H1 (cell line): ENCODE data around the gene MCM8. TPM values are rescaled to one million over a fixed set of nuclear protein-coding genes. Genes with fewer than 3 reads are reported as not detected.

Experiments used
- CTCF ChIA-PET: fragments of 300-600 bp; sonication (Branson Sonifier 250); formaldehyde crosslinking; loops from one replicate; lab custom pipeline; 2021; ENCODE audit not compliant: partially characterized antibody; lab: Charles Lee
- POLR2A ChIA-PET: fragments of 300-600 bp; sonication (Branson Sonifier 250); formaldehyde crosslinking; loops from one replicate; lab custom pipeline; 2021; ENCODE audit warnings: inconsistent platforms; ENCODE audit not compliant: partially characterized antibody; lab: Charles Lee
- DNase-seq, 2 experiments: peaks; one replicate each; pipeline versions ENCODE4 v3.0.0 to v3.0.0-alpha.2; 2010 to 2022; ENCODE audit warnings: low spot score in 2 of 2, low read depth in 1 of 2, mixed read lengths in 1 of 2
- FAIRE-seq: peaks from 2 replicates; lab custom pipeline; 2011; peaks lifted over from hg19 to GRCh38; lab: Jason Lieb, UNC
- H2AFZ ChIP-seq: 2 replicates; pipeline ENCODE4 v1.8.1; 2012; ENCODE audit warnings: low read length, inconsistent platforms
- H2AK5ac ChIP-seq: 2 replicates; pipeline ENCODE4 v1.6.1; 2013; ENCODE audit warnings: low read depth, low read length
- H2BK120ac ChIP-seq: replicated peaks from 2 replicates; pipeline ENCODE3; 2013; ENCODE audit warnings: low read depth, low read length, inconsistent platforms
- H2BK12ac ChIP-seq: 2 replicates; pipeline ENCODE4 v1.6.1; 2013; ENCODE audit warnings: low read depth, low read length
- H2BK15ac ChIP-seq: 2 replicates; pipeline ENCODE4 v1.6.1; 2013; ENCODE audit warnings: low read length
- H2BK20ac ChIP-seq: 2 replicates; pipeline ENCODE4 v1.6.1; 2013; ENCODE audit warnings: low read length
- H2BK5ac ChIP-seq: 2 replicates; pipeline ENCODE4 v1.6.1; 2013; ENCODE audit warnings: low read depth, low read length
- H3K14ac ChIP-seq: 2 replicates; pipeline ENCODE4 v1.6.1; 2013; ENCODE audit warnings: inconsistent platforms; ENCODE audit not compliant: insufficient read length
- H3K18ac ChIP-seq: 2 replicates; pipeline ENCODE4 v1.6.1; 2013; ENCODE audit warnings: low read length; ENCODE audit errors: extremely low read depth
- H3K23ac ChIP-seq: 2 replicates; pipeline ENCODE4 v1.6.1; 2013; ENCODE audit warnings: inconsistent platforms; ENCODE audit not compliant: insufficient read length
- H3K23me2 ChIP-seq: 2 replicates; pipeline ENCODE4 v1.6.1; 2013; ENCODE audit warnings: low read depth, low read length
- H3K27ac ChIP-seq: 2 replicates; pipeline ENCODE4 v1.6.1; 2011; ENCODE audit warnings: low read depth, low read length, inconsistent platforms
- H3K27me3 ChIP-seq, 4 experiments: replicated peaks in 1 of 4; 1 replicate in 1 of 4; 2 replicates in 3 of 4; pipeline versions ENCODE4 v1.6.1 to v1.8.1; 2011 to 2013; ENCODE audit warnings: low read length in 3 of 4, mild to moderate bottlenecking in 3 of 4, inconsistent platforms in 2 of 4, mixed read lengths in 2 of 4, moderate library complexity in 1 of 4; ENCODE audit not compliant: control insufficient read depth in 3 of 4, insufficient read depth in 3 of 4; ENCODE audit errors: extremely low read depth in 1 of 4
- H3K36me3 ChIP-seq, 4 experiments: 2 replicates each; pipeline versions ENCODE4 v1.6.1 to v1.8.1; 2011 to 2013; ENCODE audit warnings: mild to moderate bottlenecking in 4 of 4, low read length in 3 of 4, moderate library complexity in 2 of 4, control low read depth in 1 of 4, inconsistent platforms in 1 of 4; ENCODE audit not compliant: insufficient read depth in 4 of 4, control insufficient read depth in 2 of 4
- H3K4ac ChIP-seq: replicated peaks from 2 replicates; pipeline ENCODE3; 2013; ENCODE audit warnings: low read length, low read depth, mixed read lengths, inconsistent platforms; ENCODE audit not compliant: insufficient read length
- H3K4me1 ChIP-seq, 4 experiments: replicated peaks in 1 of 4; 1 replicate in 1 of 4; 2 replicates in 3 of 4; pipeline versions ENCODE4 v1.6.1 to v1.8.1; 2011 to 2013; ENCODE audit warnings: low read length in 3 of 4, inconsistent platforms in 2 of 4, mixed read lengths in 1 of 4; ENCODE audit not compliant: insufficient read depth in 4 of 4, control insufficient read depth in 3 of 4
- H3K4me2 ChIP-seq, 2 experiments: 2 replicates each; pipeline versions ENCODE4 v1.6.1 to v1.8.1; 2011 to 2013; ENCODE audit warnings: low read depth in 2 of 2, low read length in 2 of 2, control low read depth in 1 of 2, inconsistent platforms in 1 of 2, mild to moderate bottlenecking in 1 of 2; ENCODE audit not compliant: insufficient read depth in 1 of 2
- H3K4me3 ChIP-seq, 4 experiments: fragments of 200-600, 300-600 bp in 1 of 4; sonication (generic), shearing (Covaris generic), sonication (Bioruptor Twin) in 1 of 4; 2 replicates each; pipeline versions ENCODE4 v1.5.1 to v1.8.1; 2011 to 2016; ENCODE audit warnings: low read length in 4 of 4, low read depth in 3 of 4, control low read depth in 2 of 4, inconsistent platforms in 2 of 4, mild to moderate bottlenecking in 2 of 4, mixed read lengths in 1 of 4, moderate library complexity in 1 of 4; ENCODE audit not compliant: insufficient read depth in 2 of 4; ENCODE audit errors: extremely low read depth in 1 of 4
- H3K56ac ChIP-seq: replicated peaks from 2 replicates; pipeline ENCODE3; 2013; ENCODE audit warnings: low read depth, mild to moderate bottlenecking, mixed read lengths, low read length, inconsistent platforms; ENCODE audit not compliant: insufficient read length
- H3K79me1 ChIP-seq: 2 replicates; pipeline ENCODE4 v1.6.1; 2013; ENCODE audit warnings: low read depth, low read length, control low read depth
- H3K79me2 ChIP-seq, 2 experiments: 2 replicates each; pipeline versions ENCODE4 v1.6.1 to v1.8.1; 2012 to 2013; ENCODE audit warnings: low read length in 2 of 2, mild to moderate bottlenecking in 2 of 2, inconsistent platforms in 1 of 2; ENCODE audit not compliant: insufficient read depth in 2 of 2, control insufficient read depth in 1 of 2
- H3K9ac ChIP-seq, 4 experiments: replicated peaks in 1 of 4; 1 replicate in 1 of 4; 2 replicates in 3 of 4; pipeline versions ENCODE4 v1.6.1 to v1.8.1; 2011 to 2013; ENCODE audit warnings: low read depth in 3 of 4, low read length in 3 of 4, control low read depth in 2 of 4, mild to moderate bottlenecking in 2 of 4, moderate library complexity in 2 of 4, inconsistent platforms in 1 of 4; ENCODE audit errors: extremely low read depth in 1 of 4
- H3K9me3 ChIP-seq, 2 experiments: 2 replicates each; pipeline versions ENCODE4 v1.6.1 to v1.8.1; 2012 to 2013; ENCODE audit warnings: mild to moderate bottlenecking in 2 of 2, moderate library complexity in 2 of 2, control low read depth in 1 of 2, inconsistent platforms in 1 of 2, low read depth in 1 of 2, low read length in 1 of 2, mixed read lengths in 1 of 2; ENCODE audit not compliant: insufficient read depth in 2 of 2
- H4K20me1 ChIP-seq, 2 experiments: replicated peaks in 1 of 2; 2 replicates each; pipeline versions ENCODE3 to v1.8.1; 2011 to 2013; ENCODE audit warnings: inconsistent platforms in 2 of 2, low read length in 2 of 2, mild to moderate bottlenecking in 1 of 2; ENCODE audit not compliant: insufficient read depth in 2 of 2, control insufficient read depth in 1 of 2
- H4K5ac ChIP-seq: 2 replicates; pipeline ENCODE4 v1.6.1; 2013; ENCODE audit warnings: low read length, low read depth, mixed read lengths, inconsistent platforms; ENCODE audit not compliant: insufficient read length
- H4K8ac ChIP-seq: 2 replicates; pipeline ENCODE4 v1.8.0; 2013; ENCODE audit warnings: mild to moderate bottlenecking, moderate library complexity, low read length, inconsistent platforms; ENCODE audit not compliant: insufficient read depth; ENCODE audit errors: extremely low read depth
- H4K91ac ChIP-seq: replicated peaks from 2 replicates; pipeline ENCODE3; 2013; ENCODE audit warnings: low read length, mixed read lengths, inconsistent platforms; ENCODE audit not compliant: insufficient read length
- FOSL1 ChIP-seq: IDR thresholded peaks from 2 replicates; pipeline ENCODE4 v1.6.1; 2011; ENCODE audit warnings: mild to moderate bottlenecking, low read depth, low read length, moderate library complexity; ENCODE audit not compliant: insufficient read depth
- SUZ12 ChIP-seq: fragments of 200-600 bp; sonication (generic); IDR thresholded peaks from 2 replicates; pipeline ENCODE4 v1.6.1; 2012; ENCODE audit warnings: mild to moderate bottlenecking, inconsistent platforms, low read length, moderate library complexity, mixed read lengths
- TAF1 ChIP-seq: IDR thresholded peaks from 2 replicates; pipeline ENCODE4 v1.6.1; 2011; ENCODE audit warnings: mild to moderate bottlenecking, low read depth, low read length
- TBP ChIP-seq: IDR thresholded peaks from 2 replicates; pipeline ENCODE4 v1.6.1; 2011; ENCODE audit warnings: low read depth, low read length, improper control_type of control experiment
- WGBS, 2 experiments: shearing (Covaris generic) in 1 of 2; methylation state at CpG; one replicate each; pipeline versions ENCODE4 v1.1.6 to v1.1.7; 2013 to 2015; ENCODE audit warnings: low lambda C conversion rate in 2 of 2, mixed read lengths in 2 of 2, inconsistent platforms in 1 of 2, low coverage in 1 of 2, missing lambda C conversion rate in 1 of 2; ENCODE audit not compliant: insufficient replicate concordance in 2 of 2, insufficient coverage in 1 of 2, insufficient read length in 1 of 2; ENCODE audit errors: extremely low coverage in 1 of 2, missing lambda C conversion rate in 1 of 2; 5-methylcytosine and 5-hydroxymethylcytosine counted together
- polyA plus RNA-seq, 7 experiments: library from polyadenylated mRNA; depleted of rRNA in 3 of 7; stranded (reverse) in 5 of 7; unstranded in 2 of 7; fragments of >200 nt in 5 of 7; fragments of 200-250 nt in 2 of 7; gene quantifications; 1 replicate in 5 of 7; 2 replicates in 1 of 7; 4 replicates in 1 of 7; pipeline versions ENCODE4 v1.2.1 to v1.2.3, GENCODE V29; 2011 to 2013; ENCODE audit warnings: missing spikeins in 2 of 7, mixed read lengths in 2 of 7
- total RNA-seq: library from RNA; stranded (reverse); fragmentation: NEBNext Ultra II Directional; extraction: Animal tissue kit (Norgen Biotek cat#: 25700); gene quantifications from 2 replicates; pipeline ENCODE4 v1.2.1, GENCODE V29; 2021

MCM8 gene
- total and polyA plus RNA-seq, 2 of the 8 experiments (the other 6 are each of a cell fraction or from before 2014, with no cell fraction given) = 7.1 to 31.9 TPM

- Histone ChIP-seq H3K18ac (no peak overlapping the region), H3K56ac (no peak overlapping the region), H4K91ac (no peak overlapping the region), H3K36me3 (peaks cover 10 to 36% (median 27%) of the 10 kb centered on the region in 4 experiments), H4K20me1 (peaks cover 5 to 14% of the 10 kb centered on the region in 2 experiments), H4K5ac (no peak overlapping the region), H3K4ac (no peak overlapping the region), H3K23me2 (no peaks in the 10 kb centered on the region), H3K79me1 (no peaks in the 10 kb centered on the region), H4K8ac (no peak overlapping the region), H3K9ac (no peak overlapping the region), H3K14ac (no peak overlapping the region), H2BK120ac (no peak overlapping the region), H3K27ac (no peak overlapping the region), H2BK15ac (no peak overlapping the region), H3K27me3 (peaks cover 0 to 7% (median 0%) of the 10 kb centered on the region in 4 experiments; a peak in 1 of 7 replicates), H3K4me2 (no peak overlapping the region), H2BK5ac (no peak overlapping the region), H2AK5ac (no peak overlapping the region), H3K4me1 (no peaks in the 10 kb centered on the region), H2BK12ac (no peak overlapping the region), H3K23ac (no peak overlapping the region), H3K79me2 (no peaks in the 10 kb centered on the region), H2BK20ac (no peak overlapping the region), H3K4me3 (no peak overlapping the region), H3K9me3 (no peaks in the 10 kb centered on the region), H2AFZ (no peak overlapping the region)
- ChIA-PET CTCF (interaction anchor here (1.3 kb wide), 1 partner anchor 97 kb away, joined by 3 read pairs; no protein-coding TSS in a partner anchor), POLR2A (interaction anchor here (1.1 to 1.4 kb wide), 4 partner anchors 11 to 30 kb away, joined by 3 to 4 read pairs (median 4); no protein-coding TSS in a partner anchor)
- TF ChIP-seq TBP = no peak
- no peak for TF ChIP-seq FOSL1
- TF ChIP-seq TAF1 = no peak
- TF ChIP-seq SUZ12 = no peak
- FAIRE-seq (no peak), DNase-seq (no peak)
- 98% methylated on average over 2 of the region's 2 CpGs; no CpG with 5 or more reads in 1 of the 2 experiments for WGBS, 2 experiments
Observed at GRCh38 chr20:5977223-5977622, 26.8 kb downstream of the MCM8 start.
